ENCODE data around the gene CSDE1.

GRCh38 chr1:114803001-114803400 is 45.2 kb upstream of the CSDE1 start:
- TF ChIP-seq POLR2A (IDR thresholded peaks at IDR 0.05; ENCODE audit: low read depth, low read length), result no peak
- no peak for TF ChIP-seq POLR2AphosphoS5 (IDR thresholded peaks at IDR 0.05; ENCODE audit: low read depth, low read length)
- TF ChIP-seq TAF1 (IDR thresholded peaks at IDR 0.05; ENCODE audit: low read depth, low read length), result no peak
- no peak for TF ChIP-seq SPI1 (IDR thresholded peaks at IDR 0.05; ENCODE audit: low read depth, low read length)
- no peak for TF ChIP-seq POU2F2 (IDR thresholded peaks at IDR 0.05; ENCODE audit: low read depth, low read length)
- no peak for TF ChIP-seq PAX5 (IDR thresholded peaks at IDR 0.05; ENCODE audit: insufficient read depth, low read length, severe bottlenecking)

Measured in GM12891 (cell line).